Stimulated activated CD8-positive, alpha-beta memory T cell treated with anti-CD3 and anti-CD28 coated beads, Interleukin-12 subunit alpha, Interleukin-12 subunit beta, amount 100 ng/mL, for 24 hours (primary cell): Measurements from ENCODE around the gene IL31RA.

Source experiments
- DNase-seq: peaks from one replicate; pipeline ENCODE4 v3.0.0-alpha.2; 2020; ENCODE audit errors: extremely low read depth

The IL31RA gene

DNA sequence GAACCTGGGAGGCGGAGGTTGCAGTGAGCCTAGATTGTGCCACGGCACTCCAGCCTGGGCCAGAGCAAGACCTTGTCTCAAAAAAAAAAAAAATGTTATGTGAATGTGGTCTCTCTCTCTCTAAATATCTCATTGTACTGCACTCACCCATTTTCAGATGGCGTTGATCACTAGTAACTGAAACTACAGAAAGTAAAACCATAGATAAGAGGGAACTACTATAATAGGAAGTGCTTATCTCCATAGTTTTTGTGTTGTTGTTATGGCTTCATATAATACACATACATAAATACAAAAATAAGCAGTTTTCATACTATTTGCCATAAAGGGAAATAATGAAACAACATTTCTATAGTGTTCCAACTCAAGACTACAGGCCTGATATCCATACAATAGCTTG, 9.1 kb downstream of the IL31RA start:
- DNase-seq: no peak

DNA sequence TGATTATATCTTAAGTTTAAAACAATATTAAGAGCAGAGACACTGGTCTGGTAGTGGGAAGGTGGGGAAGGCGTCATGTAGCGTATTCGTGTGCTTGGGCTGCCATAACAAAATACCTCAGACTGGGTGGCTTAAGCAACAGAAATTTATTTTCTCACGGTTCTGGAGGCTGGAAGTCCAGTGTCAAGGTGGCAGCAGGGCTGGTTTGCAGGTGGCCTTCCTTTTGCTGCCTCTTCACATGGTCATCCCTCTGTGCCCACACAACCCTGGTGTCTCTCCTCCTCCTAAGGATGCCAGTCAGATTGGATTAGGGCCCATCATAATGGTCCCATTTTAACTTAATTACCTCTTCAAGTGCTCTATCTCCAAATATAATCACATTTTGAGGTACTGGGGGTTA, 9.6 kb downstream of the IL31RA start:
- DNase-seq: no peak

DNA sequence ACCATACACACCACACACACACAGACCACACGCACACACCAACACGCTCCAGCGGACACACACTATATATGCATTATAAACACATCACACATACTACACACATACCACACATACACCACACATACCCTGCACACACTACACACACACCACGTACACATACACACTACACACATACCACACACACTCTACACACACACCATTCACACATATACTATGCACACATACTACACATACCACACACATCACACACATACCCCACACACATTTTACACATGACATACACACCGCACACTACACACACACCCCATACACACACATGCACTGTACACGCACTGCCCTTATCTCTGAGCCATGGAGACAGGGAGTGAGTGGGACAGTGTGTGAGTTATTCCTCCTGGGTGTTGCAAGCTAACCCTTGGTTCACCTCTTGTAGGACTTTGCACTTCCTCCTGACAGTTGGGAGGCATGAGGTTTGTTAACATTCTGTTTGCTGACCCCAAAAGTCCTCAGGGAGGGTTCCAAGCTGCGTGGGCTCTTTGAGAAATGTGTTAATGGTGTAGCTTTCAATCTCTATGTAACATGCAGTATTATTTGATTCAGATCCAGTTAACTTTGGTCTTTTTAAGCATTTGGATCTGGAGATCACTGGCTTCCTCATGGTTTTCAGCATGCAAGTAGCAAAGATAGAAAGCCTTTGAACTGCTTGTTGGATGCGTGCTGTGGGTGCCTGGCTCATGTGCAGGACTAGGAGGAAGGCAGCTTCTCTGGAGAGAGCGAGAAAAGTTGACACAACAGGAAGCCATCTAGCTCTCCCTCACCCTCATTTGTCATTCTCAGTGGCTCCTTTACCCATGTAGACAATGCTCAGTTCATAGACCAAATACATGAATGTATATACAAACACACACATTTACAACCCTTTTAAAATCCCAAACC, 13.7 kb downstream of the IL31RA start:
- no peak for DNase-seq

DNA sequence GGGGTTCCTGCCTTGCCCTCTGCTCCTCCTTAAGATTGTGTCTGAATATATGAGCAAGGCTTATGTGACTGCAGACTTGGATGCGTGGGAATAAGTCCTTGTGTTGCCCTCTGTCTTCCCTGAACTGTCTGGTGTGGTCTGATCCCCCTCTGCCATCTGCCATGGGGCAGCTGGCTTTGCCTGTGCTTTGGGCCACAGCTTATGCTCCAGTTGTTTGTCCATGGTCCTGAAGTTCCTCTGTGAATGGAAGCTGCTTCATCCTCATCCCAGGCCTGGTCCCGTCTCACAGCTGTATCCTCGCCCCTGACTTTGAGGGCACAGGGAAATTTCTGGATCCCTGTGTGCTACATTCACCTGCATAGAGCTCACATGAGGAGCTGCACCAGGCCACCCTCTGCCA, 14.7 kb downstream of the IL31RA start:
- no peak for DNase-seq

DNA sequence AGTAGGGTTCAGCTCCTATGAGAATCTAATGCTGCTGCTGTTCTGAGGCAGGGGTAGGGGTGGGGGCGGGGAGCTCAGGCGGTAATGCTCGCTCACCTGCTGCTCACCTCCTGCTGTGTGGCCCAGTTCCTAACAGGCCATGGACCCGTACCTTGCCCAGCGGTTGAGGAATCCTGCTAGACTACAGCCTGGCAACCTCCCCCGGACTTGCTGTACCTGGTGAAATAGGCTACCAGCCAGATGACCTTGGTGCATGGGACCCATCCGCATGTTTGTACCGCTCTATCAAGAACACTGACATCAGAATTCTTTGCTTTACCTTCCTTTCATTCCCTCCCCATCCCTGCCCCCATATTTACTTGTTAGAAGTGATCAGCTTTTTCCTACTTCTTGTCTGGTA, 15.3 kb downstream of the IL31RA start:
- DNase-seq: no peak

DNA sequence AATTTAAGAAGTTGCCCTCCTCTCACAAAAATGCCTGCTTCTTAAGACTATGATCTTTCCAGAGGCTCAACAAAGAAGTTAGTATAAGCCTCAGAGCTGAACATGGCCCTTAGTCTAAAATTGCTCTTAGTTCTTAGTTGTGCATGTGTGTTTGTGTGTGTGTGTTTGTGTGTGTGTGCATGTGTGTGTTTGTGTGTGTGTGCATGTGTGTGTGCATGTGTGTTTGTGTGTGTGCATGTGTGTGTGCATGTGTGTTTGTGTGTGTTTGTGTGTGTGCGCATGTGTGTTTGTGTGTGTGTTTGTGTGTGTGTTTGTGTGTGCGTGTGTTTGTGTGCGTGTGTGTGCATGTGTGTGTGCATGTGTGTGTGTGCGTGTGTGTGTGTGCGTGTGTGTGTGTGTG, 15.8 kb downstream of the IL31RA start:
- DNase-seq: no peak

DNA sequence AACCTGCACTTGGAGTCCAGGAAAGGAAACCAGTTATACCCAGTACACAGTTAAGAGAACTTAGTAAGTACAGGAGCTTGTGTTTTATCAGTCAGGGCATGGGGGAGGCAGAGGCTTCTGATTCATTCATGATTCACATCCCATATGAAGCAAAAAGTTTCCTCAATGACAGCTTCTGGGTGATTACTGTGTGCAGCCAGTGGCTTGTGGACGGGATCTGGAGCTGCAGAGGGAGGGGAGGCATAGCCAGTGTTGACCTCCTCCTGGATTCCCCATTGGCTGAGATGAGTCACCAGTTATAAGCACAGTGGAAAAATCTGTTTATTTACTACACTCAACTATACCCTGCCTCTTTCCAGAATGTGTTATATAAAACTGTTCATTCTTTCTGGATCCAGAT, 17.7 kb downstream of the IL31RA start:
- peak; percentile 25 for DNase-seq

DNA sequence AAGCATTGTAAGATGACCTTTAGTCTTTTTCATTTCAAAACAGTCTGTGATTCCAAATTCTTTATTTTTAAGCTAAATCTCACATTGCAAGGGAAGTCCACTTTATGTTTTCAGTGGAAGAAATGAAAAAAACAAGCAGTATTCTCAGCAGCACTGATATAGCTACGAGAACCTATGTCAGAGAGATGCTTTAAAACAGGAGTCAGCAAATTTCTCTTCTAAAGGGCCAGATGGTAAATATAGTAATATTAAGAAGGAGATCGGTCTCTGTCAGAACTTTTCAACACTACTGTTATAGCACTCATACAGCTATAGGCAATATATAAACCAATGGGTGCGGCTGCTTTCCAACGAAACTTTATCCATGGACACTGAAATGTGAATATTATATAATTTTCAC, 18.7 kb downstream of the IL31RA start:
- no peak for DNase-seq

DNA sequence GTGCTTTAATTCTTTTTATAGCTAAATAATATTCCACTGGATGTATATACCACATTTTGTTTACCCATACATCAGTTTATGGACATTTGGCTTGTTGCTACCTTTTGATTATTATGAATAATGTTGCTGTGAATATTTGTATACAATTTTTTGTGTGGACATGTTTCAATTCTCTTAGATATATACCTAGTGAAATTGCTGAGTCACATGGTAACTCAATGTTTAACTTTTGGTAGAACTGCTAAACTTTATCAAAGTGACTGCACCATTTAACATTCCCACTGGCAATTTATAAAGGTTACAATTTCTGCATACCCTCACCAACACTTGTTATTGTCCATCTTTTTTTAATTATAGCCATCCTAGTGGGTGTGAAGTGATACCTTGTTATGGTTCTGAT, 22.1 kb downstream of the IL31RA start:
- no peak for DNase-seq

DNA sequence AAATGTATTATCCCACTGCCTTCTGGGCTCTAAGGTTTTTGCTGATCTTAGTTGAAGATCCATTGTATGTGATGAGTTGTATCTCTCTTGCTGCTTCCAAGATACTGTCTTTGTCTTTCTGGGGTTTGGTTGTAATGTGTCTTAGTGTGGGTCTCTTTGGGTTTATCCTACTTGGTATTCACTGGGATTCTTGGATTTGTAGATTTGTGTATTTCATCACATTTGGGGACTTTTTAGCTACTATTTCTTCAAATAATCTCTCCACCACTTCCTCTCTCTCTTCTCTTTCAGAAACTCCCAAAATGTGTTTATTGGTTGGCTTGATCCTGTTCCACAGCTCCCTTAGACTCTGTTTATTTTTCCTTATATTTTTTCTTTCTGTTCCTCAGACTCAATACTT, 26.5 kb downstream of the IL31RA start:
- no peak for DNase-seq

DNA sequence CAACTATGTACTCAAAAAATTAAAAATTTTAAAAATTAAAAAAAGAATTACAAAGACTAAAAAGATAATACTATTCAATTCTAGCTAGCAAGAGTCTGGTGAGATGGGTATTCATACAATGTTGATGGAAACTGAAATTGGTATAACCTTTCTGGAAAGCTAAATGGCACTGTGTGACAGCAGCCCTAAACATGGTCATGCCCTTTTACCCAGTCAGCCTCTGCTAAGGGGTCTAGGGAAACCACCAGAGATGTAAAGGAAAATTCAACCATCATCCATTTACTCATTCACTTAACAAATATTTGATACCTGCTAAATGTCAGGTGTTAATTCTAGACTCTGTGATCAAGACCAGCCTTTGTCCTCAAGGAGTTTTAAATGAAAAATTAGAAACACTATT, 29.3 kb downstream of the IL31RA start:
- DNase-seq: no peak

DNA sequence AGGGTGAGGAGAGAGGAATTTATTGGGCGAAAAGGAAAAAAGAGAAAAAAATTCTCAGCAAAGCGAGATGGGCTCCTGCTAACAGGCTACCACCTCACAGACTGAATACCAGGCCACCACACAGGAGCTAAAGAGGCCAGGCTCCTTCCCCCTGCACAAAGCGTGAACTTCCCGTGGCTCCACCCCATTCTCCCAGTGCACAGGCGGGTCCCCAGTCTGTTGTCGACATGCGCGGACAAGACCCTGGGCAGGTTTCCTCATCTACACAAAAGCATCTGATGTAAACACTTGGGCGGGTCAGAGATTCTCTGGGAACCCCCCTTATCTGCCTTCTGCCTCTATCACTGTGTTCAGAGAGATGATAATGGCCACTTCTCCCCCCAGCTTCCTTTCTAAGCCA, 34.2 kb downstream of the IL31RA start:
- DNase-seq: no peak

DNA sequence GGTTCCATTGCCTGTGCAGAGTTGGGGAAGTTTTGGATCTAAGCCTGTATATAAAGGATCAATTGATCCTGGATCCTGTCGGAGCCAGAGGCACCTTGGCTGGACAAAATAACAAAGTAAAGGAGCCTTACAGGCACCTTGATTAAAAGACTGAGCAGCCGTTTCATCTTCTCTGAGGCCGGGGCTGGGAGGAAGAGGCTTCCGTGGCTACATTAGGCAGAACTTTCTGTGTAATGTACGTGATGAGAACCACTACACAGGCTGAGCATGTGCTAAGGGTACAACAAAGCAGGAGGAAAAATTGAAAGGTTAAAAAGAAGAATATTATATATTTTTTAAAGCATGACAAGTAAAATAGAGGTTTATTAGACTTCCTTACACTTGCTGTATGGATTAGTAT, 37.0 kb downstream of the IL31RA start:
- no peak for DNase-seq

DNA sequence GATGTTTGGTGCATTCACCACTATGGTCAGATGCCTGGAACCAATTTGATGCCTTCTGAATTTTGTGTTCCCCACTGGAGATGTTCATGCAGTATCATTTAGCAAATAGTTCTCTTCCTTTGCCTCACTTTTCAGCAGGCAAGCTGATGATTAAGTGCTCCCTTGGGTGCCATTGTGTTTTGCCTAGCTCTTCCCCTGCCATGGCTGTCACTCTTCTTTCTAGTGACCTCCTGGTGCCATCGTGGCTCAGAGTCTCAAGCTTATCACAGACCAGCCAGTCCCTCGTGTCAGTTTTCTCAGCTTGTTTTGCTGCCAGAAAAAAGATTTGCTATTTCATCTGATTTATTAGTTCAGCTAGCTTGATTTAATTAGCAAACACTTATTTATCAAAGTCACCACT, 41.3 kb downstream of the IL31RA start:
- DNase-seq: no peak

DNA sequence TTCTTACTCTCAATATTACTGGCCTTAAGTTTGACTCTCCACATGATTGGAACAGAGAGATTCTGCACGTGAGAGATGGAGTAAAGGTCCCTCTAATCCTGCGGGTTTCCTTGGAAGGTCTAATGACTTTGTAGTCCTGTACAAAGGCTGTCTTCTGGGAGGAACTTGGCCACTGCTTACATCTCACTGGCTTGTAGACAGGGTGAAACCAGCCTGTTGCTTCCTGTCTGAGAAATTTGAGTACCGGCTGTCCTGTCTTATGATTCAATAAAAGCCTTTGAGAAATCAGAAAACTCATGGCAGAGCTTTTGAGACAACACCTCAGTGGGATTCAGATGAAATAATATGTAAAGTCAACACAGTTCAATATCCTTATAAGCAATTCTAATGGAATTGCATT, 43.0 kb downstream of the IL31RA start:
- DNase-seq: no peak

DNA sequence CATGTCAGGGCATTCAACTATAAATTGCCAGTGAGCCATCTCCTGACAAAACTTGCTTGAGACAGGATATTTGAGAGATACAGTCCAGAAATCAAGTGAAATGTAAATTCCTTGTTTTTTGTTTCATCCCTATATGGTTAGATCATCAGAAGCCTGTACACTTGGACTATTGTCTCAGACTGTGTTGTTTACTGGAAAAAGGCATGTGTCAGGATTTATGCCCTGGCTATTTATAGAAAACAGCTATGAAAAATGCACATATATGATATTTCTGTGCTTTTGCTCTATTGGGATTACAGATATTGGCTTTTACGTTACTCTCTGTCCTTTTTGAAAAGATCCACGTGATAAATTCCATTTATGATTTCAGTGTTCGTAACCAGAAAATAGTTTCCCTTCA, 44.2 kb downstream of the IL31RA start:
- DNase-seq: no peak

DNA sequence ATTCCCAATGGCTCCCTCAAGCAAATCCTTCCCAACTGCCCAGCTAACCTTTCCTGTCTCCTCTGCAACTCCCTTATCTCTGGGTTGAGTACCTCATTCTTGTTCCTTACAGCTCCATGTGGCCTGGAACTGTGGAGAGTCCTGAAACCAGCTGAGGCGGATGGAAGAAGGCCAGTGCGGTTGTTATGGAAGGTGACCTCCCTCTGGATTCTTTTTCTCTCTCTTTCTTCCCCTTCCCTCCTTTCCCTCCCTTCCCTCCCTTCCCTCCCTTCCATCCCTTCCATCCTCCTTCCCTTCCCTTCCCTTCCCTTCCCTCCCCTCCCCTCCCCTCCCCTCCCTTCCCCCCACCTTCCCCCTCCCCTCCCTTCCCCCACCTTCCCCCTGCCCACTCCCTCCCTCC, 45.1 kb downstream of the IL31RA start:
- DNase-seq: no peak

DNA sequence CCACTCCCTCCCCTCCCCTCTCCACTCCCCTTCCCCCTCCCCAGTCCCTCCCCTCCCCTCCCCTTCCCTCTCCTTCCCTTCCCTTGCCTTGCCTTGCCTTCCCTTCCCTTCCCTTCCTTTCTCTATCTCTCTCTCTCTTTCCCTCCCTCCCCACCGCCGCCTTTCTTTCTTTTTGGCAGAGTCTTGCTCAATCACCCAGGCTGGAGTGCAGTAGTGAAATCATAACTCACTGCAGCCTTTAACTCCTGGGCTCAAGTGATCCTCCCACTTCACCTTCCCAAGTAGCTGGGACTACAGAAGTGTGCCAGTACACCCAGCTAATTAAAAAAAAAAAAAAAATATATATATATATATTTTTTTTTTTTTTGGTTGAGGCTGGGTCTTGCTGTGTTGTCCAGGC, 45.5 kb downstream of the IL31RA start:
- DNase-seq: no peak

DNA sequence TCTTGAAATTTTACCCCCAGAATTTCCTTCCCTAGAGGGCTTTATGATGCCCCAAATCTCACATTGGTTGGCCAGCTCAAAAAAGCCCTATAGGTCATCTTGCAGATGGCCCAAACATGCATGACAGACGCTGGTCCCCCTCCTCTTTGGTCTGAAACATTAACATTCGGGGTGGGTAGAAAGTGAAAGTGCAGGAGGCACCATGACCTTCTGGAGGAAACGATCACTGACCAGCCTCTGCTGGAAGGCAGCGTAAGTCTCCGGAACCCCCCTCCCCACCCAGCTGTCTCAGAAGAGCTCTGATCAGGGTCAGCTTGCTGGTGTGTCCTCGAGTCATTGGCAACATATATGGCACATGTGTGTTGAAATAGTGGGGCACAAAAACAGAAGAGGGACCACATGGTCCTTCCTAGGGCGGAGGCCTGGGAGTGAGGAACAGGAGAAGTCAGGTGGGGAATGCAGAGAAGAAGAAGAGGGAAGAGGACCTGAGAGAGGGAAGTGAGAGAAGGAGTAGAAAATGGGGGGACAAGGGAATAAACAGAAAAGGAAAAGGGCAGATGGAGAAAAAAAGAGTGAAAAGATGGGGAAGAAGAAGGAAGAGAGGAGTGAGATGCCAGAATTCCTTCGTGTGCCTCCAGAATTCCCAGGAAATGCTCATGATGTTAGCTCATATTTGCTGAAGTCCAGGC, 46.2 kb downstream of the IL31RA start:
- no peak for DNase-seq

DNA sequence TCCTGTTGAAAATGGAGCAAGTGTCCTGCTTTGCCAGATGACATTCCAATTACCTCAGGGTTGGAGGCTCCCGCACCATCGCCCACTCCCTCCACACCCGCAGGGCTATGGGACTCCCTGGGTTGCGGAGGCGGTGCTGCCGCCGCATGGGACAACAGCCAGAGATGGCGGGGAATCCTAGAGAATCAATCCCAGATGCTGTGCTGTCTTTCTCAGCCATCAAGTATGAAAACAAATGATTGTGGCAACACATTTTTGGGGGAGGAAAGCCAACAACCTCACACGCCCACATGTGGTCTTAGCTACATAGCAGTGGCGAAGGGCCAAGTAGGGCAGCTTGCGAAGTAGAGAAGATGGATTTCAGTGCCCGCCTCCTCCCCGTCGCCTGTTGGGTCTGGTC, 46.7 kb downstream of the IL31RA start:
- DNase-seq: no peak

DNA sequence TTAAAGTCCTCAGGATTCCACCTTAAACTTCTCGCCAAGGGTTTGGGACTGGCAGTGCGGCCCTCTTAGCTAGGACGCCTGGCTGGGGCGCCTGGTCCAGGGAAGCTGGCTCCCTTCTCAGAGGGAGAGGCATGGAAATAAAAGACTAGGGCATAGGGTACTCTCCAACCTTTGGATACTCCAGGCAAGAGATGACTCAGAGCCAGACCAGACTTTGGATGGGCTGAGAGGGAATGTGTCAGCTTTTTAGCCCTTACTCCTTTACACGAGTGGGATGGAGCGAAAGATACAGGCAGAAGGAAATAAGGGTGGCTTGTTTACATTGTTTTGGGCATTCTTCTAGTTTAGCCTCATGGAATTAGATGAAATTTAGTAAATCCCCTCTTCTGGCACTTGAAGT, 48.2 kb downstream of the IL31RA start:
- DNase-seq: no peak

DNA sequence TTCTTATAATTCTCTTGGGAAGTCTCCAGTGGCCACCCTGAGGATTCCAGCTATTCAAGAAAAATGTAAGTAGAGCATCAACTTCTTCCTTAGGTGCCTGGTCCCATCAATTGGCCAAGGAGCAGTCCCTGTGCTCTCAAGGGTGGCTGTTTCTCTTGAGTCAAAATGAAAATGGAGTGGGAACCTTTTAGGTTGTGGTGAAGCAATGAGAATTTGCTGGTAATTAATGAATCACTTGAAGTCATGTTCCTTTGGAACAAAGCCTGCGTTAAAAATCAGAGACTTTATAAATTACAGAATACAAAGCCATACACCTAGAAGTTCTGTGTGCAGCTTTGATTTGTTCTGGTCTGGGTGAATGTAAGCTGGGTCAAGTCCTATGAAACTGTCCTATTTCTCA, 48.9 kb downstream of the IL31RA start:
- no peak for DNase-seq

DNA sequence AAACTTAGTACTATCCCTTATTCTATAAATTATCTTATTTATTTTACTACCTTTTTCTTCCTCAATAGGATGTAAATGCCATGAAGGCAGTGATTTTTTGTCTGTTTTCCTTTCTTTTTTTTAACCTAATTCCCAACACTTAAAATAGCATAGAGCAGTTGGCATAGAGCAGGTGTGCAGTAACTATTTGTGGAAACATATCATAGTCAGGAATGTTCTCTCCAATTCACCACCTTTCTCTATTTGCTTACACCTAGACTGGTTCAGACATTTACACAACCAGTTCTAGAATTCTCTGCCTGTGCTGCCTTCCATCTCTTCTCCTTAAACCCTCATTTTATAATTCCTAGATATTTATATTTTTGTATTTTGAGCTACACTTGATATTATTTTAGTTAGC, 49.6 kb downstream of the IL31RA start:
- DNase-seq: no peak
